Transverse colon (tissue), 4 donors: Measurements from ENCODE around the gene EFCAB5. TPM values are rescaled to one million over a fixed set of nuclear protein-coding genes. Genes with fewer than 3 reads are reported as not detected.

Source experiments
- DNase-seq: peaks from one replicate; pipeline ENCODE4 v3.0.0-alpha.2; 2019
- H3K27ac ChIP-seq, 4 donors: fragments of 200-600 bp; sonication (generic); 2 replicates each; pipeline ENCODE4 v1.5.1; 2016 to 2018; ENCODE audit warnings: inconsistent platforms in 4 of 4
- H3K27me3 ChIP-seq: fragments of 200-600 bp; sonication (generic); 2 replicates; pipeline ENCODE4 v1.5.1; 2017; ENCODE audit warnings: inconsistent platforms
- H3K36me3 ChIP-seq, 4 donors: fragments of 200-600 bp; sonication (generic); 2 replicates each; pipeline ENCODE4 v1.5.1; 2017 to 2019; ENCODE audit warnings: inconsistent platforms in 4 of 4
- H3K4me1 ChIP-seq, 4 donors: fragments of 200-600 bp; sonication (generic); 2 replicates each; pipeline ENCODE4 v1.5.1; 2017 to 2020; ENCODE audit warnings: inconsistent platforms in 4 of 4
- H3K4me3 ChIP-seq, 4 donors: fragments of 200-600 bp; sonication (generic); 1 replicate in 1 of 4; 2 replicates in 3 of 4; pipeline versions ENCODE4 v1.5.1 to v1.6.1; 2017 to 2019; ENCODE audit warnings: inconsistent platforms in 4 of 4
- H3K9me3 ChIP-seq, 2 donors: fragments of 200-600 bp; sonication (generic); 2 replicates each; pipeline ENCODE4 v1.5.1; 2017 to 2019; ENCODE audit warnings: inconsistent platforms in 2 of 2
- CTCF ChIP-seq, 5 experiments: fragments of 200-600 bp in 3 of 5; fragments of 450-650 bp in 2 of 5; sonication (generic) in 3 of 5; IDR thresholded peaks; 1 replicate in 2 of 5; 2 replicates in 3 of 5; pipeline ENCODE4 v1.5.1; 2016 to 2017; ENCODE audit warnings: antibody characterized with exemption in 5 of 5, inconsistent platforms in 3 of 5, mild to moderate bottlenecking in 2 of 5, moderate library complexity in 1 of 5
- EP300 ChIP-seq: sonication (generic); formaldehyde crosslinking; IDR thresholded peaks from one replicate; pipeline ENCODE4 v1.6.1; 2017; ENCODE audit warnings: antibody characterized with exemption, low read depth
- POLR2A ChIP-seq: fragments of 450-650 bp; IDR thresholded peaks from one replicate; pipeline ENCODE4 v1.6.1; 2016; ENCODE audit warnings: antibody characterized with exemption, mild to moderate bottlenecking, moderate library complexity
- POLR2AphosphoS5 ChIP-seq, 3 donors: sonication (generic); formaldehyde crosslinking; IDR thresholded peaks; one replicate each; pipeline ENCODE4 v1.6.1; 2016; ENCODE audit warnings: antibody characterized with exemption in 3 of 3
- WGBS, 2 donors: methylation state at CpG; one replicate each; pipeline ENCODE4 v1.1.5; 2018; ENCODE audit warnings: low coverage in 1 of 2; 5-methylcytosine and 5-hydroxymethylcytosine counted together
- in situ Hi-C, 4 donors: fragments of 200-750 bp; cut with MboI; loops; one replicate each; pipeline versions ENCODE4 v1.15.0 to v1.15.1; 2017; ENCODE audit warnings: low sequenced_read_pairs in 3 of 4, low pct_ligation_motif_present in 1 of 4, low pct_unique_long_range_greater_than_20kb in 1 of 4
- intact Hi-C: fragments of 100-400 bp; cut with DNase I; formaldehyde crosslinking; loops from one replicate; pipeline ENCODE4 v1.15.1; 2023; ENCODE audit warnings: low total_unique reads
- total RNA-seq, 4 donors: library from RNA; depleted of rRNA; stranded (reverse); fragments of >200 nt; gene quantifications; one replicate each; pipeline ENCODE4 v1.1.0, GENCODE V29; 2016

The EFCAB5 gene
- total RNA-seq, 4 donors from 2014 or later: 1.00 to 3.7 (median 1.9) TPM

GRCh38 chr17:29905879-29906167, 35.6 kb upstream of the EFCAB5 start:
- 100% methylated on average over 3 of the region's 3 CpGs for WGBS, 2 donors
- DNase-seq: no peak
- TF ChIP-seq CTCF (IDR thresholded peaks at IDR 0.05) (no peak), POLR2A (no peak), EP300 (no peak), POLR2AphosphoS5 (IDR thresholded peaks at IDR 0.05) (no peak)

GRCh38 chr17:29906969-29907368, 34.5 kb upstream of the EFCAB5 start:
- in situ Hi-C loops: no loop called here
- TF ChIP-seq POLR2AphosphoS5 (IDR thresholded peaks at IDR 0.05): no peak
- intact Hi-C loops: no loop called here
- no peaks in the 10 kb centered on the region for H3K27me3 ChIP-seq
- H3K4me3 ChIP-seq: no peak overlapping the region
- H3K27ac ChIP-seq: no peak overlapping the region
- H3K9me3 ChIP-seq: no peaks in the 10 kb centered on the region
- WGBS, 2 donors: 96 to 97% methylated on average over 2 of the region's 2 CpGs
- H3K36me3 ChIP-seq: no peaks in the 10 kb centered on the region
- no peak for DNase-seq
- no peaks in the 10 kb centered on the region for H3K4me1 ChIP-seq

More at GRCh38 chr17:29905879-29906167, 35.6 kb upstream of the EFCAB5 start:
- H3K4me1 ChIP-seq: no peaks in the 10 kb centered on the region
- no peak overlapping the region for H3K4me3 ChIP-seq
- intact Hi-C loops: no loop called here
- H3K36me3 ChIP-seq: no peaks in the 10 kb centered on the region
- in situ Hi-C loops: no loop called here
- no peaks in the 10 kb centered on the region for H3K27me3 ChIP-seq
- H3K27ac ChIP-seq: no peak overlapping the region
- no peaks in the 10 kb centered on the region for H3K9me3 ChIP-seq

GRCh38 chr17:29909236-29910003, 32.0 kb upstream of the EFCAB5 start:
- H3K4me1 ChIP-seq: no peaks in the 10 kb centered on the region
- no peaks in the 10 kb centered on the region for H3K9me3 ChIP-seq
- 82 to 86% methylated on average over 6 of the region's 6 CpGs for WGBS, 2 donors
- in situ Hi-C loops (no loop called here), intact Hi-C loops (no loop called here)
- no peaks in the 10 kb centered on the region for H3K36me3 ChIP-seq
- no peaks in the 10 kb centered on the region for H3K27me3 ChIP-seq
- no peak overlapping the region for H3K27ac ChIP-seq
- TF ChIP-seq POLR2AphosphoS5 (IDR thresholded peaks at IDR 0.05): no peak
- TF ChIP-seq POLR2A: no peak
- TF ChIP-seq CTCF (IDR thresholded peaks at IDR 0.05): no peak
- TF ChIP-seq EP300: no peak
- no peak for DNase-seq
- H3K4me3 ChIP-seq: no peak overlapping the region

GRCh38 chr17:29911641-29912177, 29.7 kb upstream of the EFCAB5 start:
- Histone ChIP-seq H3K27ac (no peak overlapping the region), H3K4me1 (no peaks in the 10 kb centered on the region), H3K36me3 (no peaks in the 10 kb centered on the region), H3K4me3 (no peak overlapping the region), H3K9me3 (no peaks in the 10 kb centered on the region), H3K27me3 (no peaks in the 10 kb centered on the region)
- TF ChIP-seq EP300: no peak
- TF ChIP-seq POLR2A: no peak
- no peak for TF ChIP-seq CTCF (IDR thresholded peaks at IDR 0.05)
- no peak for TF ChIP-seq POLR2AphosphoS5 (IDR thresholded peaks at IDR 0.05)
- intact Hi-C loops (no loop called here), in situ Hi-C loops (no loop called here)
- DNase-seq: no peak
